Mesothelial cell of epicardium (in vitro differentiated cells): ENCODE data around the gene RGS17. TPM values are rescaled to one million over a fixed set of nuclear protein-coding genes. Genes with fewer than 3 reads are reported as not detected.

ENCODE experiments used
- DNase-seq, 2 experiments: peaks; one replicate each; pipeline ENCODE4 v3.0.0; 2021; ENCODE audit warnings: low spot score in 2 of 2; ENCODE audit not compliant: unreplicated experiment in 2 of 2
- H3K27ac Mint-ChIP-seq: 2 replicates; pipeline ENCODE4 v1.8.0; 2021; ENCODE audit warnings: mixed read lengths
- H3K27me3 Mint-ChIP-seq: 2 replicates; pipeline ENCODE4 v1.8.0; 2021; ENCODE audit warnings: low read depth, mixed read lengths
- H3K36me3 Mint-ChIP-seq: 2 replicates; pipeline ENCODE4 v1.8.0; 2021; ENCODE audit warnings: mixed read lengths
- H3K4me1 Mint-ChIP-seq: 2 replicates; pipeline ENCODE4 v1.8.0; 2021; ENCODE audit warnings: mixed read lengths
- H3K4me3 Mint-ChIP-seq: 2 replicates; pipeline ENCODE4 v1.8.0; 2021; ENCODE audit warnings: mild to moderate bottlenecking, moderate library complexity, mixed read lengths
- H3K9me3 Mint-ChIP-seq: 2 replicates; pipeline ENCODE4 v1.8.0; 2021; ENCODE audit warnings: mixed read lengths
- CTCF ChIP-seq: fragments of 200-600 bp; sonication (generic); IDR thresholded peaks from one replicate; pipeline ENCODE4 v1.5.0; 2021; ENCODE audit warnings: antibody characterized with exemption; ENCODE audit not compliant: unreplicated experiment
- total RNA-seq: library from RNA; stranded (reverse); gene quantifications from 3 replicates; pipeline ENCODE4 v1.2.1, GENCODE V29; 2021

Gene RGS17
- total RNA-seq, 1 donor from 2014 or later: 1.3 TPM

DNA sequence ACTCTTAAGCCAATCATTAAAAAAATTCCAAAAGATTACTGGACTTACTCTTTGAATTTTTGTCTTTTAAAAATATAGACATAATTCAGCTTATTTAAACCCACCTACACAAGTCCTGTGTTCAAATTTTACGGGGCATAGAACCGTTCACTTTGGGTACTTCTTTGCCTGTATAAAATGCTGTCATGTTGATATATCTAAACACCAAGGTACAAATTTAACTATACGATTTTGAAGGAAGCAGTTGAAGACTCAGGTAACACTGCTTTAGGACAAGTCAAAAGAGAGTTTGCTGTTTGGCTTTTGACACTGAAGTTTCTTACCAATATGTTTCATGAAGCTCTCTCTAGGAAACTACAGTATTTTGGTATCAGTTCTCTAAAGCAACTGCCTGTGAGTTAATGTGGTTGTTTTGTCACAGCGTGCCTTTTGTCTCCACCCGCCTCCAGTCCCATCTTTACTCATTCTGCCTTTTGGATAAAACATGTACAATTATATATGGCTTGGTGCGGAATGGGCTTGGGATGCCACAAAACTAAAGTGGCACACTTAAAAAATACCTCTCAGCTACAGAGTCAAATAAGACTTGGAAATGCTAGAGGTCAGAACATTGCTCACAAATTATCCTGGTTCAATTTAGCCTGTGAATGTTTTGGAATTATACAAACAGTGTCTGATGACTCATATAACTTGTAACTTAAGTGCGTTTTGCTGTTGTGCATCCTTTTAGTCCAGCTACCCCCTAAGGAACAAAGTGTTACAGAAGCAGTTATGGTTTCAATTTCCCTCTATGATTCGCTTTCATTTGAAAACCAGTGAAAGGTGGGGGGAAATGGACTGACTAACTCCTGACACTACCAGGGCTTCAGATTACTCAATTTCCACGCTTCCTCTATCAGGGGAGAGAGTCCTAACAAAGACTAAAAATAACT, 38.7 kb downstream of the RGS17 start:
- TF ChIP-seq CTCF: no peak
- H3K4me3 Mint-ChIP-seq: no peak overlapping the region
- no peaks in the 10 kb centered on the region for H3K4me1 Mint-ChIP-seq
- no peak overlapping the region for H3K27ac Mint-ChIP-seq
- H3K36me3 Mint-ChIP-seq: no peaks in the 10 kb centered on the region
- no peak for DNase-seq
- H3K9me3 Mint-ChIP-seq: no peaks in the 10 kb centered on the region
- peaks cover 1% of the 10 kb centered on the region for H3K27me3 Mint-ChIP-seq

GRCh38 chr6:153090241-153090930, 40.7 kb downstream of the RGS17 start:
- peaks cover 2% of the 10 kb centered on the region for H3K4me1 Mint-ChIP-seq
- no peak for DNase-seq

GRCh38 chr6:153088796-153089195, 42.3 kb downstream of the RGS17 start:
- no peak for TF ChIP-seq CTCF
- no peak overlapping the region for H3K27ac Mint-ChIP-seq
- H3K36me3 Mint-ChIP-seq: no peaks in the 10 kb centered on the region
- H3K4me3 Mint-ChIP-seq: no peak overlapping the region
- H3K4me1 Mint-ChIP-seq: peaks cover 7% of the 10 kb centered on the region
- no peak for DNase-seq
- peaks cover 1% of the 10 kb centered on the region for H3K27me3 Mint-ChIP-seq
- no peaks in the 10 kb centered on the region for H3K9me3 Mint-ChIP-seq

More at GRCh38 chr6:153090241-153090930, 40.7 kb downstream of the RGS17 start:
- no peaks in the 10 kb centered on the region for H3K36me3 Mint-ChIP-seq
- no peaks in the 10 kb centered on the region for H3K9me3 Mint-ChIP-seq
- H3K4me3 Mint-ChIP-seq: no peak overlapping the region
- no peak overlapping the region for H3K27ac Mint-ChIP-seq
- peaks cover 1% of the 10 kb centered on the region for H3K27me3 Mint-ChIP-seq
- TF ChIP-seq CTCF: no peak

- H3K27ac Mint-ChIP-seq: no peak overlapping the region
Observed at GRCh38 chr6:153087436-153087835, 43.6 kb downstream of the RGS17 start.

More at GRCh38 chr6:153087436-153087835, 43.6 kb downstream of the RGS17 start:
- peaks cover 3% of the 10 kb centered on the region for H3K9me3 Mint-ChIP-seq
- H3K36me3 Mint-ChIP-seq: no peaks in the 10 kb centered on the region
- peaks cover 7% of the 10 kb centered on the region for H3K4me1 Mint-ChIP-seq
- no peak for TF ChIP-seq CTCF
- no peak for DNase-seq
- no peak overlapping the region for H3K4me3 Mint-ChIP-seq
- peaks cover 1% of the 10 kb centered on the region for H3K27me3 Mint-ChIP-seq
